Tibial nerve (tissue), 4 donors: ENCODE results near the gene BMAL1. TPM values are rescaled to one million over a fixed set of nuclear protein-coding genes. Genes with fewer than 3 reads are reported as not detected.

Experiments
- DNase-seq, 2 donors: peaks; one replicate each; pipeline ENCODE4 v3.0.0-alpha.2; 2019; ENCODE audit warnings: low spot score in 2 of 2
- H3K27ac ChIP-seq, 4 donors: fragments of 200-600 bp; sonication (generic) in 3 of 4; one replicate each; pipeline ENCODE4 v1.5.1; 2017 to 2019; ENCODE audit warnings: mild to moderate bottlenecking in 1 of 4
- H3K27me3 ChIP-seq, 2 donors: fragments of 200-600 bp; sonication (generic) in 1 of 2; one replicate each; pipeline versions ENCODE4 v1.5.1 to v1.6.0; 2017 to 2019
- H3K36me3 ChIP-seq, 3 donors: fragments of 200-600 bp; sonication (generic); one replicate each; pipeline ENCODE4 v1.5.1; 2018 to 2019
- H3K4me1 ChIP-seq, 4 donors: fragments of 200-600 bp; sonication (generic) in 3 of 4; one replicate each; pipeline ENCODE4 v1.5.1; 2017 to 2019
- H3K4me3 ChIP-seq, 4 donors: fragments of 200-600 bp; sonication (generic) in 3 of 4; one replicate each; pipeline ENCODE4 v1.5.1; 2017 to 2019; ENCODE audit warnings: mild to moderate bottlenecking in 1 of 4, moderate library complexity in 1 of 4
- H3K9me3 ChIP-seq, 4 donors: fragments of 200-600 bp; sonication (generic) in 3 of 4; one replicate each; pipeline ENCODE4 v1.5.1; 2017 to 2019
- EP300 ChIP-seq, 2 donors: sonication (generic); formaldehyde crosslinking; IDR thresholded peaks; one replicate each; pipeline ENCODE4 v1.6.1; 2017; ENCODE audit warnings: antibody characterized with exemption in 2 of 2, mild to moderate bottlenecking in 1 of 2
- POLR2A ChIP-seq, 2 donors: fragments of 450-650 bp; IDR thresholded peaks; one replicate each; pipeline ENCODE4 v1.6.1; 2017; ENCODE audit warnings: antibody characterized with exemption in 2 of 2, mild to moderate bottlenecking in 2 of 2, moderate library complexity in 2 of 2
- whole genome bisulfite sequencing, 2 donors: methylation state at CpG; one replicate each; pipeline ENCODE4 v1.1.5; 2018; 5-methylcytosine and 5-hydroxymethylcytosine counted together
- total RNA-seq, 4 donors: library from RNA; depleted of rRNA; stranded (reverse); fragments of >200 nt; gene quantifications; one replicate each; pipeline ENCODE4 v1.1.0, GENCODE V29; 2016
- TF ChIP-seq, protein P1 (sequence below), 5 experiments: fragments of 200-600 bp in 3 of 5; fragments of 450-650 bp in 2 of 5; sonication (generic) in 3 of 5; IDR thresholded peaks; one replicate each; pipeline ENCODE4 v1.5.1; 2016 to 2019; ENCODE audit warnings: antibody characterized with exemption in 5 of 5, mild to moderate bottlenecking in 3 of 5, moderate library complexity in 2 of 5

BMAL1 gene
- total RNA-seq, 4 donors from 2014 or later: 34.5 to 61.2 (median 58.0) TPM

DNA sequence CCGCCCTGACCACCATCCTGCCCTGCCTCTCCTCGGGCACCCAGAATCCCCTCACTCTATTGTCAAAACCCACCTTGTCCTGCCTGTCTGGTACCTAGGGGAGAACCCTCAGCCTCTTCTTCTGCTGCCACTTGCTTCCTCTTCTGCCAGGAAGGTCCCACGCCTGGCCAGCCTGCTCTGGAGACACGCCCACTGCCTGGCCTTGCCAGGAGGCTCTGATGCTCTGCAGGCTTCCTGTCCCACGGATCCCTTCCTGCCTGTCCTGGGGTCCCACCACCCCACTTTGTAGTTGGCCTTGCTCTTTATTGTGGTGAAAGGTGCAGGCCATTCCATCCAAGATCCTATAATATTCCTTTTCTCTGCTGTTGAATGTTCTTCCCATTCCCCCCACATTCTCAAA lies 63.4 kb downstream of the BMAL1 start:
- Histone ChIP-seq H3K27ac (no peak overlapping the region), H3K27me3 (no peaks in the 10 kb centered on the region), H3K4me1 (peaks cover 0 to 41% (median 16%) of the 10 kb centered on the region in 4 donors), H3K36me3 (peaks cover 0 to 4% (median 0%) of the 10 kb centered on the region in 3 donors), H3K9me3 (no peaks in the 10 kb centered on the region), H3K4me3 (no peak overlapping the region)
- TF ChIP-seq EP300 (IDR thresholded peaks at IDR 0.05) (no peak), POLR2A (IDR thresholded peaks at IDR 0.05) (no peak)
- TF ChIP-seq, protein P1, sequence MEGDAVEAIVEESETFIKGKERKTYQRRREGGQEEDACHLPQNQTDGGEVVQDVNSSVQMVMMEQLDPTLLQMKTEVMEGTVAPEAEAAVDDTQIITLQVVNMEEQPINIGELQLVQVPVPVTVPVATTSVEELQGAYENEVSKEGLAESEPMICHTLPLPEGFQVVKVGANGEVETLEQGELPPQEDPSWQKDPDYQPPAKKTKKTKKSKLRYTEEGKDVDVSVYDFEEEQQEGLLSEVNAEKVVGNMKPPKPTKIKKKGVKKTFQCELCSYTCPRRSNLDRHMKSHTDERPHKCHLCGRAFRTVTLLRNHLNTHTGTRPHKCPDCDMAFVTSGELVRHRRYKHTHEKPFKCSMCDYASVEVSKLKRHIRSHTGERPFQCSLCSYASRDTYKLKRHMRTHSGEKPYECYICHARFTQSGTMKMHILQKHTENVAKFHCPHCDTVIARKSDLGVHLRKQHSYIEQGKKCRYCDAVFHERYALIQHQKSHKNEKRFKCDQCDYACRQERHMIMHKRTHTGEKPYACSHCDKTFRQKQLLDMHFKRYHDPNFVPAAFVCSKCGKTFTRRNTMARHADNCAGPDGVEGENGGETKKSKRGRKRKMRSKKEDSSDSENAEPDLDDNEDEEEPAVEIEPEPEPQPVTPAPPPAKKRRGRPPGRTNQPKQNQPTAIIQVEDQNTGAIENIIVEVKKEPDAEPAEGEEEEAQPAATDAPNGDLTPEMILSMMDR (IDR thresholded peaks at IDR 0.05): no peak
- no peak for DNase-seq
- 69 to 79% methylated on average over 5 of the region's 5 CpGs for WGBS, 2 donors

DNA sequence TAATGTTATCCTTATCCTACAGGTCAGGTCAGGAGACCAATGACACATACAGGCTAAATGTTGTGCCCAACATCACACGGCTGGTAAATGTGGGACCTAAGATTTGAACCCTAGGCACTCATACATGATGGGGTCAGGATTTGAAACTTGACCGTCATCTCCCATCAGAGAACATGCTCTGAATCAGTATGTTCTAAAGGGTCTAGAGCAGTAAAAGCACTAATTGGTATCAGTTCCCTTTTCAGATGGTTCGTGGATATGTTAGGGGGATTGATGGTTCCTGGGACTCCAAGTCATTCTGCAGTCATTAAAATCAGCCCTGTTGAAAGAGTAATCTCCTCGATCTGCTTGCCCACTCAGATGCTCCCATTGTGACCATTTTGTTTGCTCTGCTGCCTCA lies 65.5 kb downstream of the BMAL1 start:
- H3K27ac ChIP-seq: no peak overlapping the region
- TF ChIP-seq, protein P1 (IDR thresholded peaks at IDR 0.05): no peak
- no peak for TF ChIP-seq POLR2A (IDR thresholded peaks at IDR 0.05)
- TF ChIP-seq EP300 (IDR thresholded peaks at IDR 0.05): no peak
- H3K36me3 ChIP-seq: peaks cover 0 to 11% (median 0%) of the 10 kb centered on the region in 3 donors
- H3K27me3 ChIP-seq: no peaks in the 10 kb centered on the region
- peaks cover 0 to 32% (median 6%) of the 10 kb centered on the region in 4 donors for H3K4me1 ChIP-seq
- no peak for DNase-seq
- no peaks in the 10 kb centered on the region for H3K9me3 ChIP-seq
- WGBS, 2 donors: 84 to 90% methylated on average over 4 of the region's 4 CpGs
- H3K4me3 ChIP-seq: no peak overlapping the region

DNA sequence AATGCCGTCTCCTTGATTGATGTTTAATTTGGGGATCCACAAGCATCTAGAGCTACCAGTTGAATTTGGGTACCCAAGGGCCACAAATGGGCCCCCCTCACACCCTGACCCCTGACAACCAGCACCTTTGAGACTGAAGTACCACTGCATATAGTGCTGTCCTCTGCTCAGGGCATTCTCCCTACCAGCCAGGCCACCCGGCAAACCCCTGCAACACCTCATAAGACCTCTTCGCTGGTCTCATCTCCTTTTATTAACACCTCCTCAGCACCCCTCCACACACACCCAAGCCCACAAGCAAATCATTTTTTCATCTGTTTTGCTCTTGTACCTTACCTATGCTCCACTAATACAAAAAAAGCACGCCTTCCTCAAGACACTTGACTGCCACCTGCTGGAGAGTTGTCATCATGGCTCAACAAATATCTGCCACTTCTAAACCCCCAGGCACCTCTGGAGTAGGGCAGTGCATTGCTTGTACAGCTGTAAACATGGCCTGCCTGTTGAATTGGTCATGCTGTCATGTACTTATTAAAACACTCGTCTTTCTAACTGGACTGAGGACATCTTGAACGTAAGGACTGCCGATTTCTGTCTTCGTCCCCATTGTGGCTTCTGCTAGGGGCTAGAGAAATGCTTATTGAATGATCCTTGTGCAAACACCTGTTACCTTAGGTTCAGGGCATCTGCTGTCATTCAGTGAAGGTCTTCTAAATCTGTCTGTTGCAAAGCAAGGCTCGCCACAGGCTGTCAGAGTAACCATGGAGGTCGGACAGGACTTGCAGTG lies 66.5 kb downstream of the BMAL1 start:
- Histone ChIP-seq H3K27me3 (no peaks in the 10 kb centered on the region), H3K4me1 (peaks cover 0 to 27% (median 3%) of the 10 kb centered on the region in 4 donors), H3K27ac (no peak overlapping the region), H3K9me3 (no peaks in the 10 kb centered on the region), H3K36me3 (peaks cover 0 to 11% (median 0%) of the 10 kb centered on the region in 3 donors), H3K4me3 (no peak overlapping the region)
- peak in 1 of 2 donors; percentile 7 for TF ChIP-seq EP300 (IDR thresholded peaks at IDR 0.05)
- TF ChIP-seq POLR2A (IDR thresholded peaks at IDR 0.05): no peak
- TF ChIP-seq, protein P1 (IDR thresholded peaks at IDR 0.05): peak; percentile 75 to 81 (median 75)
- 64 to 66% methylated on average over 10 of the region's 10 CpGs for WGBS, 2 donors
- DNase-seq: peak; percentile 50 to 87

DNA sequence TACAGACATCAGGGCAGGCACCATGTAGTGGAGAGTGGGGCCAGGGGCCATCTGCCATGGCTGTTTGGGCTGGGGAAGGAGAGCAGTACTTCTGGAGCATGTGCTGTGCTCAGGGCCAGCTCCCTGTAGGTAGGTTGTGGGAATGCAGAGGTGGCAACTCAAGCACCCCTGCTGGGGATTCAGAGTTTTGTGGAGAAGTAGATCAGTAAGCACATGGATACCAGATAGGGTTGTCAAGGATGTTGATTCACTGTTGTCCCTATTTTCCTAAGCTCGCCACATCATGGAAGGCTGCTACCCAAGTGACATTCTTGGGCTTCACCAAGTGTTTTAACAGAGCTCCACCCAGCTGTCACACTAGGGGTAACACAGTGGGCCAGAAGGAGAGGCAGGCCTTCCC lies 67.2 kb downstream of the BMAL1 start:
- Histone ChIP-seq H3K4me1 (peaks cover 0 to 21% (median 0%) of the 10 kb centered on the region in 4 donors), H3K27ac (no peak overlapping the region), H3K36me3 (peaks cover 0 to 12% (median 0%) of the 10 kb centered on the region in 3 donors), H3K4me3 (no peak overlapping the region), H3K27me3 (no peaks in the 10 kb centered on the region), H3K9me3 (no peaks in the 10 kb centered on the region)
- 94 to 100% methylated on average over 1 of the region's 1 CpG for WGBS, 2 donors
- TF ChIP-seq POLR2A (IDR thresholded peaks at IDR 0.05) (no peak), EP300 (IDR thresholded peaks at IDR 0.05) (no peak)
- TF ChIP-seq, protein P1 (IDR thresholded peaks at IDR 0.05): no peak
- no peak for DNase-seq

DNA sequence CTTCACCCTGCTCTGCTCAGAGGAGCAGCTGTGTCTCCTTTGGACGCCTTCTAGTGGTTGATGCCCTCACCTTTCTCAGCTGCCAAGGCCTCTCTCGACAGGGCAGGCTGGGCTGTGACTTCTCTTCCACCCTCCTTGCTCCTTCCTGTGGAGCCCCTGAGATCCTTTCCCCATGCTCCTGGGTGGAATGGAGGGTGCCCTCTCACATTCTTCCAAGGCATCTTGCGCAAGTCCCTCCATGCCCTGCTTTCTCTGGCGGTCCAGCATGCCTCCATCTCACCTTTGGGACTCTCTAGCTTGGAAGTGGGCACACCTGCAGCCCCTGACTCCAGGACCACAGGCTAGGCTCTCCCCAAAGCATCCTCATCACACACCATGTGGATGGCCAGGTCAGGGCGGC lies 68.9 kb downstream of the BMAL1 start:
- H3K4me1 ChIP-seq: peaks cover 0 to 19% (median 0%) of the 10 kb centered on the region in 4 donors
- H3K4me3 ChIP-seq: no peak overlapping the region
- H3K9me3 ChIP-seq: no peaks in the 10 kb centered on the region
- DNase-seq: no peak
- WGBS, 2 donors: 89 to 93% methylated on average over 5 of the region's 5 CpGs
- peaks cover 0 to 24% (median 0%) of the 10 kb centered on the region in 3 donors for H3K36me3 ChIP-seq
- TF ChIP-seq, protein P1 (IDR thresholded peaks at IDR 0.05): no peak
- no peak for TF ChIP-seq POLR2A (IDR thresholded peaks at IDR 0.05)
- TF ChIP-seq EP300 (IDR thresholded peaks at IDR 0.05): no peak
- no peak overlapping the region for H3K27ac ChIP-seq
- H3K27me3 ChIP-seq: no peaks in the 10 kb centered on the region
